SKM-1 (cell line): ENCODE data around the gene GTF2IRD1.

ENCODE experiments used
- DNase-seq: peaks from one replicate; lab custom pipeline; 2025; ENCODE audit not compliant: unreplicated experiment; lab: John Stamatoyannopoulos, UW

Gene GTF2IRD1

DNA sequence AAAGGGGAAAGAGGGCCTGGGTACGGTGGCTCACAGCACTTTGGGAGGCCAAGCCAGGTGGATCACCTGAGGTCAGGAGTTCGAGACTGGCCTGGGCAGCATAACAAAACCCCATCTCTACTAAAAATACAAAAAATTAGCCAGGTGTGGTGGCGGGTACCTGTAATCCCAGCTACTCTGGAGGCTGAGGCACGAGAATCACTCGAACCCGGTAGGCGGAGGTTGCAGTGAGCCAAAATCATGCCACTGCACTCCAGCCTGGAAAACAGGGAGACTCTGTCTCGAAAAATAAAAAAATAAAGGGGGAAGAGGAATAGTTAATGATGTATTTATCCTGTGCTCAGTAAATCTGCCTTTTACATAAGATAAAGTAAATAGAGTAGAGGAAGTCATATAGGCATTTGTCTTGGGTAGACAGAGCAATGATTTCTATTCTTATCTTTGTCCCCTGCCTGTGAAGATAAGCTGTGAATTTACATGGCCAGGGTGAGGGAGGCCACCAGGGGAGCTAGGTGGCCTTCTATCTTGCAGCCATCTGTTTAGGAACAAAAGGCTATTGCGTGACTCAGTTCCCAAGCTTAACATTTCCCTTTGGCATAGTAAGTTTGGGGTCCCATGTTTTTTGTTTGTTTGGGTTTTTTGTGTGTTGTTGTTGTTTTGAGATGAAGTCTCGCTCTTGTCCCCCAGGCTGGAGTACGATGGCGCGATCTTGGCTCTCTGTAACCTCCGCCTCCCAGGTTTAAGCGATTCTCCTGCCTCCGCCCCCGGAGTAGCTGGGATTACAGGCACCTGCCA is 130.7 kb downstream of the GTF2IRD1 start:
- no peak for DNase-seq

- DNase-seq: no peak
Observed at GRCh38 chr7:74585844-74586243, 132.1 kb downstream of the GTF2IRD1 start.

DNA sequence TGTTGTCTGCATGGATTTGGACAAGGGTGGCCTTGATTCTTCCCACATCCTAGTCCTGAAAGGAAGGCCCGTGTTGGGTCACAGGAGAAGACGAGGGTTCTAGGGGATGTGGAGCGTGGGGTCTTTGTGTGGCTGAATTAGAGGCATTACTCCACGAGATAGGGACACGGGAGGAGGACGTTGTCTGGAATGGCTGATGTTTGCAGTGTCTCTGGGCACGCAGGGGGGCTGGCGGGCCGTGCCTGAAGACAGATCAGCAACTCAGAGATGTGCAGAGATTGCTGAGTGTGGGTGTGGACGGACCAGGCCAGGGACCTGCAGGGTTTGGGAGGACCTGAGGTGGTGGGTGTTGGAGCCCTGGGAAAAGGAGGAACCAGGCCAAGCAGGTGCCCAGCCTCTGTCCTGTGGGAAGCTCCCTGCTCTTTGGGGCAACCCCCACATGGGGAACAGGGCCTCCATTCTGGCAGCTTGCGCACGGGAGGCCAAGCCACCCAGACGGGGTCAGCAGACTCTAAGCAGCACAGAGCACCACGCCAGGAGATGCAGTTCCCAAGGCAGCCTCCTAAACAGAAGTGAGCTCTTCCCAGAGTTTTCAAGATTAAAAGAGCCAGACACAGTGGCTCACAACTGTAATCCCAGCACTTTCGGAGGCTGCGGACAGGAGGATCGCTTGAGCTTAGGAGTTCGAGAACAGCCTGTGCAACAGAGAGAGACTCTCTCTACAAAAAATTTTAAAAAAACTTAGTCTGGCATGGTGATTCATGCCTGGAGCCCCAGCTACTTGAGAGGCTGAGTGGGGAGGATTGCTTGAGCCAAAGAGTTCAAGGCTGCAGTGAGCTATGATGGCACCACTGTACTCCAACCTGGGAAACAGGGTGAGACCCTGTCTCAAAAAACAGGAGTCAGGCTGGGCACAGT is 132.8 kb downstream of the GTF2IRD1 start:
- no peak for DNase-seq

DNA sequence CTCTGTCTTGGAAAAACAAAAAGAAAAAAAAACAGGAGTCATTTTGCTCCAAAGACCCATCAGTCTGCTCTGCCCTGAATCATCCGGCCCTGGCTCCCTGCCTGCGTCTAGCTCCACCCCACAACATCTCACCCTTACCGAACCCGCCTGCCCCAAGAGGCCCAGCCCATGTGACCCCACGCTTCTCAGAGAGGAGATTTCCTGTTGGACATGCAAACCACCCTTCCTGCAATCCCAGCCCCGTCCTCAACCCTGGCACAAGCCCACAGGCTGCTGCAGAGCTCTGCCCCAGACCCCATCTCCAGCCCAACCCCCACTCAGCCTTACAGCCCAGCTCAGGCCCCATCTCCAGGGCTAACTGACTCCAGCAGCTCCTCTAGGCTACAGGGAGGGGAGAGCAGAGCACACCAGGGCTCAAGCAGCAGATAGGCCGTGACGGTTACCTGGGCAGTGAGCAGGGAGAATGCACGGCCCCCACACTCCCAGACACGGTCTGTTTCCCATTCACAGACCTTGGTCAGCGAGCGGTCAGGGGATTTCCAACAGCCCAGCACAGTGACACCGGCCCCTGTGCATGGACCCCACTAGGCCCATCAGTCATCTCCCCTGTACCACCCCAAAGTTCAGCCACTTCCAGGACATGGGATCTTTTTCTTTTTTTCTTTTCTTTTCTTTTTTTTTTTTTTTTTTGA is 133.9 kb downstream of the GTF2IRD1 start:
- DNase-seq: no peak

- no peak for DNase-seq
Observed at GRCh38 chr7:74590813-74591212, 137.1 kb downstream of the GTF2IRD1 start.

- no peak for DNase-seq
Observed at GRCh38 chr7:74598558-74598957, 144.9 kb downstream of the GTF2IRD1 start.

DNA sequence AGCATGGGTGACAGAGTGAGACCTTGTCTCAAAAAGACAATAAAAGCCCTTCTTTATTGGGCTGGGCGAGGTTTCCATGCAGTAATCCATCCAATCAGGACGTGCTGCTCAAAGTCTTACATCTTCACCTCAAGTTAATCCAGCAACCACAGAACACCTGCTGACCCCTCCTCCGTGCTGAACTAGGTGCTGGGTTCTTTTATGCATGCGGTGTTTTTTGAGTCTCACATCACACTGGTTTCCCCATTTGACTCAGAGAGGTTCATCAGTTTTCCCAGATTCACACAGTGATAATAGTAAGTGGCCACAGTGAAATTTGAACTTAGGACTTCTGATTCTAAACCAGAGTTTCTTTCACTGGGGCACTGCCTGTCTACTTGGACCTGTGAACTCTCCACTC is 145.5 kb downstream of the GTF2IRD1 start:
- DNase-seq: no peak

DNA sequence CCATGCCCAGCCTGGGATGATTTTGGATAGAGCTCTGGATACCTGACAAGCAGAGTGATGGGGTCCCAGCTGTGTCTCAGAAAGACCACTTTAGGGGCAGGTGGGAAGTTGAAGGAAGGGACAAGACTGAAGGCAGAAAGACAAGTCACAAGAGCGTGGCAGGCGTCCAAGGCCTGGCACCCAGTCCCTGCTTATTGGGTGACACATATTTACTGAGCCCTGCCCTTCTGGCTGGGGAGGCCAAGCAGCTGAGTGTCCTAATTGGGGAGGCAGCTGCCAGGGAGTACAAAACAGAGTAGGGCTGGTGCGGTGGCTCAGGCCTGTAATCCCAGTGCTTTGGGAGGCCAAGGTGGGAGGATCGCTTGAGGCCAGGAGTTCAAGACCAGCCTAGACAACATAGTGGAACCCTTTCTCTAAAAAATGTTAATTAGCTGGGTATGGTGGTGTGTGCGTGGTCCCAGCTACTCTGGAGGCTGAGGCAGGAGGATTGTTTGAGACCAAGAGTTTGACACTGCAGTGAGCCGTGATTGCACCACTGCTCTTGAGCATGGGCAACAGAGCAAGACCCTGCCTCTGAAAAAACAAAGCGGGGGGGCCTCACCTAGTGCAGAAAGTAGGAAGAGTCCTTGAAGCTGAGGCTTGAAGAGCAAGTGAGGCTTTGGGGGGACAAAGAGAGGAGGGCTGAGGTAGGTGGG is 150.8 kb downstream of the GTF2IRD1 start:
- no peak for DNase-seq

DNA sequence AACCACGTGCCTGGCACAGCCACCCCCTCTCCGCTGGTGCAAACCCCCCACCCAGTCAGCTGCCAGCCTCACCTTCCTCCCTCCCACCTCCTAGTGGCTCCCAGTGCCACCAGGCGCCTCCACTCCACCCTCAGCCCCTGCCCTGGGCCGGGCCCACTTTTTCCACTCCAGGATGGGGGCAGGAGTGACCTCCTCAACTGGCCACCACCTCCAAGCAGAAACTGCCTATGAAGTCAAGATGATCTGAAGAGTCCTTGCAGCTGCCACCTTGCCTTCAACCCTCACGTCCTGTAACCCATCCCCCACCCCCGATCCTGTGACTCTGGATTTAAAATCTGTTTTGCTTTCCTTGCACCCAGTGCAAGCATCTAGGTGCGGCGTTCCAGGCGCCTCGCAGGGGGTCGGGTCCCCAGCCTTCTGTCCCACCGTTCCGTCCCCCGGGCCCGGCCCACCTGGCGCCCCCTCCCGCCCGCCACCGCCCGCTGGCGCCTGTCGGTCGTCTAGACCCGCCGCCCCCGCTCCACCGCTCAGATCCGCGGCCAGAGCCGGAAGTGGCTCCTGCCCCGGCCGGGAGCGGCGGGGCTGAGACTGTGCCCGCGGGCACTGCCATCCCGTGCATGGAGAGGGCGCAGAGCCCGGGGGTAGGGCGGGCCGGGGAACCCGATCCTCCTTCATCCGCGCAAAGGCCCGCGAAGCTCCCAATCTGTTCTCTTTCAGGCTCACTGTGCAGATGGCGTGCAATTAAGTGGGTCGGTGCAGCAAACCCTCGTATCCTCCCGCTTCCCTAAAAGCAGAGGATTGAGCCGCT is 152.6 kb downstream of the GTF2IRD1 start:
- DNase-seq: no peak

- DNase-seq: no peak
Observed at GRCh38 chr7:74606909-74607510, 153.3 kb downstream of the GTF2IRD1 start.

- no peak for DNase-seq
Observed at GRCh38 chr7:74612015-74612829, 158.5 kb downstream of the GTF2IRD1 start.

GRCh38 chr7:74615933-74616780 is 162.5 kb downstream of the GTF2IRD1 start:
- no peak for DNase-seq

- peak; percentile 70 for DNase-seq
Observed at GRCh38 chr7:74617180-74617744, 163.6 kb downstream of the GTF2IRD1 start.

DNA sequence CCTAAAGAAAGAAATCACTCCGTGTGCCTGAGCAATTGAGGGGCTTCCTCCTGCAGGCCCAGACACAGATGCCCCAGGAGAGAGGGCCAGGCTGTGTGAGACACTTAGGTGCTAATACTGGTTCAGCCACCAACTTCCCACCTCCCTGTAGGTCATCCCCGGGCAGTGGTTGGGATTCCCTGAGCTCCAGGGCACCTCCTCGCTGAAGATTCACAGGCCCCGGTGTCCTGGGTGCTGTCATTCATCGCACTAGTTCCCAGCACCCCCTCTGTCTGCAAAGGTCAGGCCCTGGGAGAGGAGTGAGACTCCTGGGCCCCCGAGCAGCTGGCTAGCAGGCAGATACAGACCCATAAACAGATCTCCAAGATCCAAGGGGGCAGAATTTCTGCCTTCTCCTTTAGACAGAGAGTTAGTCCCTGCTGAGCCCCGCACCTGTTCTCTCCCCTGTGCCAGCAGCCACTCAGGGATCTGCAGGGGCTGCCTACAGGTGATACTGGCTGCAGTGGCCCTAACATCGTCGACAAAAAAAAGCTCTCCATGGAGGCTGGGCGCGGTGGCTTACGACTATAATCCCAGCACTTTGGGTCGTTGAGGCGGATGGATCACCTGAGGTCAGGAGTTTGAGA is 165.6 kb downstream of the GTF2IRD1 start:
- DNase-seq: no peak

DNA sequence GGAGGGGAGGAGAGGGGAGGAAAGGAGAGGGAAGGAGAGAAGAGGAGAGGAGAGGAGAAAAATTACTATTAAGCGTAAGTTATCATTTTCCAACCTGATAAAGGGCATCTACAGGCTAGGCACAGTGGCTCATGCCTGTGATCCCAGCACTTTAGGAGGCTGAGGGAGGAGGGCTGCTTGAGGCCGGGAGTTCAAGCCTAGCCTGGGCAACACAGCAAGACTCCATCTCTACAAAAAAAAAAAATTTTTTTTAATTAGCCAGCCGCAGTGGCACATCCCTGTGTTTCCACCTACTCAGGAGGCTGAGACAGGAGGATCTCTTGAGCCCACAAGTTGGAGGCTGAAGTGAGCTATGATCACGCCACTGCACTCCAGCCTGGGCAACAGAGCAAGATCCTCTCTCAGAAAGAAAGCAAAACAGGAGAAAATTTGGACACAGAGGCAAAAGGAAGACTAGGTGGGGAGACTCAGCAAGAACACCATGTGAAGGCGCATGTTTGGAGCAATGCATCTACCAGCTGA is 168.6 kb downstream of the GTF2IRD1 start:
- DNase-seq: no peak

GRCh38 chr7:74623135-74623534 is 169.4 kb downstream of the GTF2IRD1 start:
- no peak for DNase-seq

- no peak for DNase-seq
Observed at GRCh38 chr7:74625446-74625845, 171.7 kb downstream of the GTF2IRD1 start.
